MM.1S (cell line): Measurements from ENCODE around the gene GUCY1B1.

Experiments used
- EZH2 ChIP-seq: fragments of 300-600 bp; sonication (generic); optimal IDR thresholded peaks from 2 replicates; pipeline ENCODE3; 2017; ENCODE audit warnings: low read depth, mild to moderate bottlenecking, antibody characterized with exemption, low read length, mixed read lengths
- EZH2phosphoT487 ChIP-seq: fragments of 300-600 bp; sonication (generic); IDR thresholded peaks from 2 replicates; pipeline ENCODE4 v1.6.1; 2018; ENCODE audit warnings: antibody characterized with exemption, low read length
- TF ChIP-seq, protein P1 (sequence below): fragments of 300-600 bp; sonication (generic); IDR thresholded peaks from 2 replicates; pipeline ENCODE4 v1.5.1; 2016; ENCODE audit warnings: antibody characterized with exemption, low read length, mixed read lengths

DNA sequence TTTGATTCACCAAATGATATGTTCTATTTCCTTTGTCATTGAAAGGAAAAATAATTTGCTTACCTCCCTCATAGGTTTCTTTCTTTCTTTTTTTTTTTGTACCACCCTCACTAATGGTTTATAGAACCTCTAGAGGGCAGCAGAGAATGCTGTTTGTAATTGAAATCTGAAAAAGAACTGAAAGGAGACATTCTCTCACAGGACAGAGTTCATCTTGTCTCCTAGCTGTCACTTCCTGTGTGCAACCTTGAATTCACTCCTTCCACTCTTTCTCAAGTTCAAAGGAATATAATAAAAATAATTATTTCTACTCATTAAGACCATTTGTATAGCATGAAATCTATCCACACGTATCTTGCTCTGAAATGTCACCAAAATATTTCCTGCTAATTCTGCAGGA lies 51.0 kb downstream of the GUCY1B1 start:
- TF ChIP-seq, protein P1, sequence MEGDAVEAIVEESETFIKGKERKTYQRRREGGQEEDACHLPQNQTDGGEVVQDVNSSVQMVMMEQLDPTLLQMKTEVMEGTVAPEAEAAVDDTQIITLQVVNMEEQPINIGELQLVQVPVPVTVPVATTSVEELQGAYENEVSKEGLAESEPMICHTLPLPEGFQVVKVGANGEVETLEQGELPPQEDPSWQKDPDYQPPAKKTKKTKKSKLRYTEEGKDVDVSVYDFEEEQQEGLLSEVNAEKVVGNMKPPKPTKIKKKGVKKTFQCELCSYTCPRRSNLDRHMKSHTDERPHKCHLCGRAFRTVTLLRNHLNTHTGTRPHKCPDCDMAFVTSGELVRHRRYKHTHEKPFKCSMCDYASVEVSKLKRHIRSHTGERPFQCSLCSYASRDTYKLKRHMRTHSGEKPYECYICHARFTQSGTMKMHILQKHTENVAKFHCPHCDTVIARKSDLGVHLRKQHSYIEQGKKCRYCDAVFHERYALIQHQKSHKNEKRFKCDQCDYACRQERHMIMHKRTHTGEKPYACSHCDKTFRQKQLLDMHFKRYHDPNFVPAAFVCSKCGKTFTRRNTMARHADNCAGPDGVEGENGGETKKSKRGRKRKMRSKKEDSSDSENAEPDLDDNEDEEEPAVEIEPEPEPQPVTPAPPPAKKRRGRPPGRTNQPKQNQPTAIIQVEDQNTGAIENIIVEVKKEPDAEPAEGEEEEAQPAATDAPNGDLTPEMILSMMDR: peak; percentile 63
- no peak for TF ChIP-seq EZH2
- no peak for TF ChIP-seq EZH2phosphoT487
